ENCODE measurements around the gene POLG2. TPM values are rescaled to one million over a fixed set of nuclear protein-coding genes. Genes with fewer than 3 reads are reported as not detected.
A peak's percentile ranks its signal among the peaks of the same experiment; 100 is the strongest.

Gene POLG2
- 21.3 TPM for total RNA-seq (ENCODE audit: unreplicated experiment)
- long read RNA-seq, transcript POLG2-201 (8 exons, 1,564 nt): major isoform, 6 of 9 reads
- long read RNA-seq, partial matches to known transcripts: 1 of 9 reads
- long read RNA-seq, other reads (novel, unspliced or antisense): 2 of 9 reads

DNA sequence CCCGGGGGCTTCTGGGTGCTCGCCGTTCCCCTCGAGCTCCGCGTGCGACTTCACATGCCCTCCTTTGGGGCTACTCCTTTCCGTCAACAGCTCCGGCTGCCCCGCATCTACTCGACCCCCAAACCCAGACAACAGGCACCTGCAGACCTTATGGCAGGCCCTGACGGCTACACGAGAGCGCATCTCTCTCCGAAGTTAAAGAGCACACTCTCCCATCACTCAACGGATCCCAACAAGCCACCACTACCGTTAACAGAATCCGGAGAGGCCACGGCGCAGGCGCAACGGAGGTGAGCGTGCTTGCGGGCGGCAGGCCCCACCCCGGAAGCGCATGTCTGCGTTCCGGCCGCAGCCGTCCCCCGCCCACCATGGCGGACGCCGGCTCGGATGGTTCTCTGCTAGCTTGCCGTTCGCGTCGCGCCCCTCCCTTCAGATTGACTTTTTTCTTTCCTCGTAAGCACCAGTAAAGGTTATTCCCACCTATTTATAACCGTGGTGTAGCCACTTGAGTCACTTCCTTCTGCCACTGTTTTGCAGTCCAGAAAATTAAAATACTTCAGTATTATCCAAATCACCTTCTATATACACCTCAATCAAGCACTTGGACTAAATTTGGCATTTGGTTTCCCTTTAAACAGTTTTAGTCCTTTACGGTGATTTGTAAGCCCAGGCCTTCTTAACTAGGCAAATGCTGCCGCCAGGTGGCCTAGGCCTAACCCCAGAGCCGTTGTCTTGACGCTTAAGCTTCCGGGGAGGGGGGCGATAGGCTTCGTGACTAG, at the start of gene POLG2:
Gene POLG2 (minus strand): TSS at position 269 of the 779 bp plus-strand sequence. CDS start 86 bp downstream, at position 183.
- TF ChIP-seq, protein P1, sequence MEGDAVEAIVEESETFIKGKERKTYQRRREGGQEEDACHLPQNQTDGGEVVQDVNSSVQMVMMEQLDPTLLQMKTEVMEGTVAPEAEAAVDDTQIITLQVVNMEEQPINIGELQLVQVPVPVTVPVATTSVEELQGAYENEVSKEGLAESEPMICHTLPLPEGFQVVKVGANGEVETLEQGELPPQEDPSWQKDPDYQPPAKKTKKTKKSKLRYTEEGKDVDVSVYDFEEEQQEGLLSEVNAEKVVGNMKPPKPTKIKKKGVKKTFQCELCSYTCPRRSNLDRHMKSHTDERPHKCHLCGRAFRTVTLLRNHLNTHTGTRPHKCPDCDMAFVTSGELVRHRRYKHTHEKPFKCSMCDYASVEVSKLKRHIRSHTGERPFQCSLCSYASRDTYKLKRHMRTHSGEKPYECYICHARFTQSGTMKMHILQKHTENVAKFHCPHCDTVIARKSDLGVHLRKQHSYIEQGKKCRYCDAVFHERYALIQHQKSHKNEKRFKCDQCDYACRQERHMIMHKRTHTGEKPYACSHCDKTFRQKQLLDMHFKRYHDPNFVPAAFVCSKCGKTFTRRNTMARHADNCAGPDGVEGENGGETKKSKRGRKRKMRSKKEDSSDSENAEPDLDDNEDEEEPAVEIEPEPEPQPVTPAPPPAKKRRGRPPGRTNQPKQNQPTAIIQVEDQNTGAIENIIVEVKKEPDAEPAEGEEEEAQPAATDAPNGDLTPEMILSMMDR (IDR thresholded peaks at IDR 0.05; ENCODE audit: unreplicated experiment): peak; percentile 42
- peaks cover 21% of the 10 kb centered on the region for H3K27me3 Mint-ChIP-seq (ENCODE audit: unreplicated experiment)
- peaks cover 52% of the 10 kb centered on the region for H3K4me1 Mint-ChIP-seq (ENCODE audit: unreplicated experiment)
- peak within 1 kb of the TSS; percentile 90 for H3K27ac Mint-ChIP-seq (ENCODE audit: unreplicated experiment)
- no peaks in the 10 kb centered on the region for H3K9me3 Mint-ChIP-seq (ENCODE audit: unreplicated experiment)
- DNase-seq (ENCODE audit: low spot score): peak; percentile 89
- H3K4me3 Mint-ChIP-seq (ENCODE audit: unreplicated experiment): peak within 1 kb of the TSS; percentile 99
- peaks cover 51% of the 10 kb centered on the region for H3K36me3 Mint-ChIP-seq (ENCODE audit: low read depth, unreplicated experiment)

GRCh38 chr17:64544742-64545141, 47.9 kb upstream of the POLG2 start:
- peaks cover 19% of the 10 kb centered on the region for H3K36me3 Mint-ChIP-seq (ENCODE audit: low read depth, unreplicated experiment)
- no peaks in the 10 kb centered on the region for H3K9me3 Mint-ChIP-seq (ENCODE audit: unreplicated experiment)
- DNase-seq (ENCODE audit: low spot score): no peak
- no peak overlapping the region for H3K27ac Mint-ChIP-seq (ENCODE audit: unreplicated experiment)
- H3K4me3 Mint-ChIP-seq (ENCODE audit: unreplicated experiment): no peak overlapping the region
- peaks cover 2% of the 10 kb centered on the region for H3K27me3 Mint-ChIP-seq (ENCODE audit: unreplicated experiment)
- H3K4me1 Mint-ChIP-seq (ENCODE audit: unreplicated experiment): peaks cover 4% of the 10 kb centered on the region
- TF ChIP-seq, protein P1 (IDR thresholded peaks at IDR 0.05; ENCODE audit: unreplicated experiment): no peak

GRCh38 chr17:64540118-64540776, 43.4 kb upstream of the POLG2 start:
- H3K27me3 Mint-ChIP-seq (ENCODE audit: unreplicated experiment): peaks cover 3% of the 10 kb centered on the region
- H3K4me1 Mint-ChIP-seq (ENCODE audit: unreplicated experiment): peaks cover 2% of the 10 kb centered on the region
- no peaks in the 10 kb centered on the region for H3K9me3 Mint-ChIP-seq (ENCODE audit: unreplicated experiment)
- H3K4me3 Mint-ChIP-seq (ENCODE audit: unreplicated experiment): no peak overlapping the region
- no peak overlapping the region for H3K27ac Mint-ChIP-seq (ENCODE audit: unreplicated experiment)
- TF ChIP-seq, protein P1 (IDR thresholded peaks at IDR 0.05; ENCODE audit: unreplicated experiment): no peak
- no peak for DNase-seq (ENCODE audit: low spot score)
- H3K36me3 Mint-ChIP-seq (ENCODE audit: low read depth, unreplicated experiment): peaks cover 25% of the 10 kb centered on the region

GRCh38 chr17:64538508-64539130, 41.8 kb upstream of the POLG2 start:
- Mint-ChIP-seq H3K9me3 (ENCODE audit: unreplicated experiment) (no peaks in the 10 kb centered on the region), H3K36me3 (ENCODE audit: low read depth, unreplicated experiment) (peaks cover 36% of the 10 kb centered on the region), H3K4me1 (ENCODE audit: unreplicated experiment) (peaks cover 14% of the 10 kb centered on the region), H3K4me3 (ENCODE audit: unreplicated experiment) (peak overlapping the region; percentile 2), H3K27ac (ENCODE audit: unreplicated experiment) (peak overlapping the region; percentile 20), H3K27me3 (ENCODE audit: unreplicated experiment) (peaks cover 1% of the 10 kb centered on the region)
- no peak for DNase-seq (ENCODE audit: low spot score)
- TF ChIP-seq, protein P1 (IDR thresholded peaks at IDR 0.05; ENCODE audit: unreplicated experiment): no peak
